Panc1 (cell line): ENCODE data around the gene NPIPB6. TPM values are rescaled to one million over a fixed set of nuclear protein-coding genes. Genes with fewer than 3 reads are reported as not detected.
A peak's percentile ranks its signal among the peaks of the same experiment; 100 is the strongest.

Experiments used
- ATAC-seq: fragments of 200-7000 bp; cut with Tn5 transposase; 2 replicates; pipeline ENCODE4 v1.9.1; 2020; ENCODE audit warnings: mild to moderate bottlenecking, moderate library complexity
- BruUV-seq: library from RNA; stranded (reverse); fragments of 400-500 nt; replicated peaks from 2 replicates; lab custom pipeline; 2021; lab: Mats Ljungman, UMichigan
- CTCF ChIA-PET: fragments of 300-600 bp; sonication (Branson Sonifier 250); formaldehyde crosslinking; loops from one replicate; lab custom pipeline; 2022; ENCODE audit warnings: antibody characterized with exemption; lab: Charles Lee
- POLR2A ChIA-PET: fragments of 300-600 bp; sonication (Branson Sonifier 250); formaldehyde crosslinking; loops from one replicate; lab custom pipeline; 2022; ENCODE audit warnings: antibody characterized with exemption; lab: Charles Lee
- DNase-seq: peaks from one replicate; pipeline ENCODE4 v3.0.0-alpha.2; 2010; ENCODE audit warnings: low read depth, low spot score
- H3K27ac ChIP-seq: 2 replicates; pipeline ENCODE4 v1.5.1; 2011; ENCODE audit warnings: mild to moderate bottlenecking, low read length, inconsistent platforms
- H3K27me3 ChIP-seq: fragments of 200-500 bp; sonication (Bioruptor generic); 2 replicates; pipeline ENCODE4 v1.6.0; 2014; ENCODE audit warnings: low read length, inconsistent platforms; ENCODE audit not compliant: control insufficient read depth, insufficient read depth
- H3K36me3 ChIP-seq: fragments of 200-500 bp; sonication (Bioruptor generic); 2 replicates; pipeline ENCODE4 v1.5.1; 2014; ENCODE audit warnings: inconsistent platforms, mild to moderate bottlenecking, low read length, moderate library complexity; ENCODE audit not compliant: control insufficient read depth, insufficient read depth
- H3K4me1 ChIP-seq: 2 replicates; pipeline ENCODE4 v1.5.1; 2011; ENCODE audit warnings: inconsistent platforms, mild to moderate bottlenecking, low read length, moderate library complexity; ENCODE audit not compliant: control insufficient read depth, insufficient read depth
- H3K4me3 ChIP-seq, 2 experiments: 2 replicates each; pipeline ENCODE4 v1.5.1; 2011 to 2012; ENCODE audit warnings: low read depth in 2 of 2, low read length in 2 of 2, mild to moderate bottlenecking in 2 of 2, inconsistent platforms in 1 of 2, moderate library complexity in 1 of 2
- H3K9me3 ChIP-seq: fragments of 200-500 bp; sonication (Bioruptor generic); 2 replicates; pipeline ENCODE4 v1.5.1; 2014; ENCODE audit warnings: low read depth, mild to moderate bottlenecking, inconsistent platforms, low read length, moderate library complexity; ENCODE audit not compliant: control insufficient read depth, insufficient read depth
- CTCF ChIP-seq: fragments of 450-650 bp; IDR thresholded peaks from 2 replicates; pipeline ENCODE4 v1.5.1; 2017; ENCODE audit warnings: mild to moderate bottlenecking
- POLR2AphosphoS5 ChIP-seq: IDR thresholded peaks from 2 replicates; pipeline ENCODE4 v1.6.1; 2012; ENCODE audit warnings: mild to moderate bottlenecking, low read depth, low read length, moderate library complexity
- REST ChIP-seq, 2 experiments: IDR thresholded peaks; 2 replicates each; pipeline ENCODE4 v1.6.1; 2011 to 2012; ENCODE audit warnings: low read depth in 2 of 2, control low read depth in 1 of 2, low read length in 1 of 2, mild to moderate bottlenecking in 1 of 2, moderate library complexity in 1 of 2; ENCODE audit not compliant: insufficient read depth in 1 of 2
- SIN3A ChIP-seq: IDR thresholded peaks from 2 replicates; pipeline ENCODE4 v1.6.1; 2012; ENCODE audit warnings: low read depth, mild to moderate bottlenecking, low read length, moderate library complexity, borderline replicate concordance; ENCODE audit not compliant: insufficient read depth
- TCF7L2 ChIP-seq: IDR thresholded peaks from 2 replicates; pipeline ENCODE4 v1.6.1; 2011; ENCODE audit warnings: mild to moderate bottlenecking, low read depth, low read length, inconsistent platforms
- in situ Hi-C: cut with HindIII; loops from 2 replicates; pipeline ENCODE4 v1.10.0; 2016; ENCODE audit warnings: low sequenced_read_pairs, low pct_unique_long_range_greater_than_20kb
- intact Hi-C: fragments of 100-400 bp; cut with micrococcal nuclease; formaldehyde crosslinking; loops from one replicate; pipeline ENCODE4 v1.10.0; 2022; ENCODE audit not compliant: unreplicated experiment
- total RNA-seq: library from RNA; stranded (reverse); gene quantifications from one replicate; pipeline ENCODE4 v1.2.1, GENCODE V29; 2021; ENCODE audit not compliant: unreplicated experiment

NPIPB6 gene
- total RNA-seq, 1 experiment from 2014 or later, result 1.3 TPM

- ChIA-PET POLR2A (no interaction called here), CTCF (interaction anchor here (0.5 to 0.9 kb wide), 8 partner anchors 12 to 340 kb away, joined by 3 to 11 read pairs (median 5); no protein-coding TSS in a partner anchor)
- no peak for DNase-seq
- Histone ChIP-seq H3K4me1 (peaks cover 5% of the 10 kb centered on the region; the same call in 1 of the 2 replicates), H3K4me3 (no peak overlapping the region), H3K27me3 (no peaks in the 10 kb centered on the region), H3K36me3 (no peaks in the 10 kb centered on the region), H3K9me3 (no peaks in the 10 kb centered on the region), H3K27ac (no peak overlapping the region)
- peak; percentile 76 for ATAC-seq
- intact Hi-C loops (no loop called here), in situ Hi-C loops (no loop called here)
- no TSS peak for BruUV-seq
- TF ChIP-seq CTCF (peak; percentile 96), REST (IDR thresholded peaks at IDR 0.05; ENCODE audit: insufficient read depth in 1 of 2, low read depth in 2 of 2, low read length in 1 of 2) (no peak), TCF7L2 (no peak), SIN3A (no peak), POLR2AphosphoS5 (no peak)
Observed at GRCh38 chr16:28321700-28322411, 41.5 kb downstream of the NPIPB6 start.

GRCh38 chr16:28320741-28321140 lies 42.6 kb downstream of the NPIPB6 start:
- H3K27ac ChIP-seq, result no peak overlapping the region
- H3K4me1 ChIP-seq, result peaks cover 5% of the 10 kb centered on the region; the same call in 1 of the 2 replicates
- in situ Hi-C loops, result no loop called here
- TF ChIP-seq REST (IDR thresholded peaks at IDR 0.05; ENCODE audit: insufficient read depth in 1 of 2, low read depth in 2 of 2, low read length in 1 of 2) (no peak), TCF7L2 (no peak), SIN3A (no peak), CTCF (no peak), POLR2AphosphoS5 (no peak)
- POLR2A ChIA-PET, result no interaction called here
- BruUV-seq, result no TSS peak
- no peaks in the 10 kb centered on the region for H3K36me3 ChIP-seq
- CTCF ChIA-PET, result interaction anchor here (0.8 kb wide), 1 partner anchor 16 kb away, joined by 11 read pairs; no protein-coding TSS in a partner anchor
- no peak for DNase-seq
- H3K4me3 ChIP-seq, result no peak overlapping the region
- H3K27me3 ChIP-seq, result no peaks in the 10 kb centered on the region
- intact Hi-C loops, result no loop called here
- no peaks in the 10 kb centered on the region for H3K9me3 ChIP-seq
- ATAC-seq, result no peak
